GM12878 (cell line): Measurements from ENCODE around the gene CEP57. TPM values are rescaled to one million over a fixed set of nuclear protein-coding genes. Genes with fewer than 3 reads are reported as not detected.
"Not testable (repeated sequence)": the region's sequence is repeated elsewhere in the genome, so short reads cannot be mapped to it uniquely, and the experiment has no call there.

Experiments used
- ATAC-seq: fragments of 200-7000 bp; cut with Tn5 transposase; 3 replicates; pipeline ENCODE4 v1.9.1; 2020; ENCODE audit warnings: mild to moderate bottlenecking, moderate library complexity
- BruUV-seq: library from RNA; stranded (reverse); fragments of 400-500 nt; replicated peaks from 2 replicates; lab custom pipeline; 2021; lab: Mats Ljungman, UMichigan
- CTCF ChIA-PET: fragments of 300-600 bp; sonication (Branson Sonifier 250); formaldehyde crosslinking; extraction: SDS; loops from one replicate; lab custom pipeline; 2021; ENCODE audit warnings: inconsistent platforms; lab: Yijun Ruan, JAX
- POLR2A ChIA-PET: fragments of 350-600 bp; formaldehyde crosslinking; extraction: SDS; loops from one replicate; lab custom pipeline; 2021; ENCODE audit warnings: inconsistent platforms; lab: Charles Lee
- RAD21 ChIA-PET: fragments of 300-600 bp; sonication (Branson Sonifier 250); formaldehyde crosslinking; loops from one replicate; lab custom pipeline; 2023; ENCODE audit warnings: antibody characterized with exemption; ENCODE audit not compliant: unreplicated experiment; lab: Charles Lee
- SMC1A ChIA-PET: fragments of 300-600 bp; sonication (Branson Sonifier 250); formaldehyde crosslinking; loops from one replicate; lab custom pipeline; 2023; ENCODE audit not compliant: unreplicated experiment, uncharacterized antibody; lab: Charles Lee
- DNase-seq: peaks from one replicate; pipeline ENCODE4 v3.0.0-alpha.2; 2011; ENCODE audit warnings: low read depth, low spot score
- FAIRE-seq: peaks from 3 replicates; lab custom pipeline; 2011; peaks lifted over from hg19 to GRCh38; lab: Jason Lieb, UNC
- H2AFZ ChIP-seq: 2 replicates; pipeline ENCODE4 v1.6.0; 2011; ENCODE audit warnings: low read depth, low read length, control low read depth; ENCODE audit not compliant: control insufficient read depth
- H3K27ac ChIP-seq: 2 replicates; pipeline ENCODE4 v1.5.1; 2011; ENCODE audit warnings: control low read depth; ENCODE audit not compliant: control insufficient read depth, insufficient read depth
- H3K27me3 ChIP-seq, 2 experiments: replicated peaks in 1 of 2; 2 replicates each; pipeline versions ENCODE4 v1.6.0 to v1.6.1; 2011; ENCODE audit warnings: low read length in 1 of 2; ENCODE audit not compliant: control insufficient read depth in 2 of 2, insufficient read depth in 2 of 2
- H3K36me3 ChIP-seq, 2 experiments: 2 replicates each; pipeline ENCODE4 v1.5.1; 2011; ENCODE audit warnings: low read length in 1 of 2; ENCODE audit not compliant: control insufficient read depth in 2 of 2, insufficient read depth in 2 of 2
- H3K4me1 ChIP-seq: 2 replicates; pipeline ENCODE4 v1.6.1; 2011; ENCODE audit warnings: mild to moderate bottlenecking, low read length, moderate library complexity, mixed read lengths; ENCODE audit not compliant: control insufficient read depth, insufficient read depth
- H3K4me2 ChIP-seq: 2 replicates; pipeline ENCODE4 v1.6.0; 2011; ENCODE audit warnings: control low read depth; ENCODE audit not compliant: control insufficient read depth, insufficient read depth
- H3K4me3 ChIP-seq: fragments of 200-600 bp; sonication (generic); 2 replicates; pipeline ENCODE4 v1.5.1; 2016
- H3K79me2 ChIP-seq: 2 replicates; pipeline ENCODE4 v1.6.0; 2011; ENCODE audit warnings: low read length; ENCODE audit not compliant: control insufficient read depth, insufficient read depth
- H3K9ac ChIP-seq: 2 replicates; pipeline ENCODE4 v1.8.0; 2011; ENCODE audit warnings: low read length, control low read depth, mixed read lengths; ENCODE audit not compliant: control insufficient read depth, insufficient read depth
- H3K9me3 ChIP-seq: replicated peaks from 3 replicates; pipeline ENCODE4 v1.5.1; 2011; ENCODE audit warnings: mild to moderate bottlenecking, low read length; ENCODE audit not compliant: control insufficient read depth, insufficient read depth
- H4K20me1 ChIP-seq: 2 replicates; pipeline ENCODE4 v1.6.0; 2011; ENCODE audit not compliant: control insufficient read depth, insufficient read depth
- CEBPB ChIP-seq, 2 experiments: fragments of 150-350 bp in 1 of 2; IDR thresholded peaks; 2 replicates each; pipeline ENCODE4 v1.6.1; 2012 to 2014; ENCODE audit warnings: low read depth in 2 of 2, low read length in 2 of 2, borderline replicate concordance in 1 of 2, inconsistent platforms in 1 of 2
- CTCF ChIP-seq, 3 experiments: IDR thresholded peaks in 2 of 3; conservative IDR thresholded peaks in 1 of 3; 2 replicates each; pipeline ENCODE4 v1.5.1; 2011; ENCODE audit warnings: low read depth in 3 of 3, low read length in 3 of 3, mild to moderate bottlenecking in 3 of 3, control low read depth in 2 of 3, moderate library complexity in 2 of 3, inconsistent platforms in 1 of 3, mixed read lengths in 1 of 3; ENCODE audit not compliant: control insufficient read depth in 2 of 3, insufficient read depth in 1 of 3; ENCODE audit errors: extremely low read depth in 1 of 3
- ESRRA ChIP-seq: IDR thresholded peaks from 2 replicates; pipeline ENCODE4 v1.6.1; 2012; ENCODE audit warnings: mild to moderate bottlenecking, low read length, improper control_type of control experiment
- GATAD2B ChIP-seq: fragments of 450-650 bp; conservative IDR thresholded peaks from 2 replicates; pipeline ENCODE4 v1.6.1; 2017; ENCODE audit warnings: low read depth, mild to moderate bottlenecking, moderate library complexity
- HDGF ChIP-seq: fragments of 450-650 bp; IDR thresholded peaks from 2 replicates; pipeline ENCODE4 v1.6.1; 2016; ENCODE audit warnings: antibody characterized with exemption
- MLLT1 ChIP-seq: fragments of 450-650 bp; IDR thresholded peaks from 2 replicates; pipeline ENCODE4 v1.6.1; 2016; ENCODE audit warnings: mild to moderate bottlenecking
- NFYB ChIP-seq: IDR thresholded peaks from 2 replicates; pipeline ENCODE4 v1.6.1; 2011; ENCODE audit warnings: low read depth, mild to moderate bottlenecking, low read length, improper control_type of control experiment, moderate library complexity; ENCODE audit not compliant: insufficient read depth
- SMC3 ChIP-seq: IDR thresholded peaks from 2 replicates; pipeline ENCODE4 v1.6.1; 2011; ENCODE audit warnings: low read length, improper control_type of control experiment, borderline replicate concordance
- SRF ChIP-seq, 2 experiments: IDR thresholded peaks; 2 replicates each; pipeline ENCODE4 v1.6.1; 2011; ENCODE audit warnings: low read depth in 2 of 2, low read length in 2 of 2, mild to moderate bottlenecking in 1 of 2, moderate library complexity in 1 of 2
- TCF3 ChIP-seq: IDR thresholded peaks from 2 replicates; pipeline ENCODE4 v1.6.1; 2012; ENCODE audit warnings: low read depth, mild to moderate bottlenecking, low read length, borderline replicate concordance; ENCODE audit not compliant: insufficient read depth
- WGBS: methylation state at CpG from one replicate; pipeline ENCODE4 v1.1.6; 2016; ENCODE audit warnings: low lambda C conversion rate; ENCODE audit not compliant: insufficient replicate concordance, insufficient coverage; ENCODE audit errors: missing lambda C conversion rate; 5-methylcytosine and 5-hydroxymethylcytosine counted together
- in situ Hi-C: fragments of 300-500 bp; cut with MboI; formaldehyde crosslinking; loops from 9 replicates; pipeline ENCODE4 v1.14.3; 2018; ENCODE audit warnings: mixed read lengths
- intact Hi-C: fragments of 100-400 bp; cut with micrococcal nuclease; formaldehyde crosslinking; loops from one replicate; pipeline ENCODE4 v1.14.2; 2022; ENCODE audit not compliant: unreplicated experiment
- polyA plus RNA-seq, 11 experiments: library from polyadenylated mRNA; depleted of rRNA in 4 of 11; unstranded in 6 of 11; stranded (reverse) in 5 of 11; fragments of >200 nt; fragmentation: Nextera tagmentation in 4 of 11; fragmentation: Illumina TruSeq in 1 of 11; extraction: Ambion mirVana in 4 of 11; extraction: Trizol in 1 of 11; gene quantifications; 1 replicate in 1 of 11; 2 replicates in 10 of 11; pipeline versions ENCODE4 v1.2.1 to v1.2.3, GENCODE V29; 2011 to 2016; ENCODE audit warnings: inconsistent platforms in 2 of 11, missing spikeins in 2 of 11, low read depth in 1 of 11
- total RNA-seq, 4 experiments: library from RNA; depleted of rRNA in 3 of 4; stranded (reverse); fragments of >200 nt in 3 of 4; fragmentation: Illumina TruSeq in 1 of 4; extraction: Trizol in 1 of 4; gene quantifications; 2 replicates each; pipeline versions ENCODE4 v1.2.1 to v1.2.3, GENCODE V29; 2013 to 2021

CEP57 gene
- total and polyA plus RNA-seq, 10 of the 15 experiments (the other 5 are each of a cell fraction or from before 2014, with no cell fraction given): 19.4 to 85.4 (median 56.8) TPM

- RAD21 ChIA-PET: no interaction called here
- in situ Hi-C loops: no loop called here
Observed at GRCh38 chr11:95867105-95867504, 76.8 kb downstream of the CEP57 start.

GRCh38 chr11:95870877-95871276 lies 80.6 kb downstream of the CEP57 start:
- H3K4me1 ChIP-seq, H3K9ac ChIP-seq, H4K20me1 ChIP-seq, H3K9me3 ChIP-seq, H3K36me3 ChIP-seq, CTCF ChIA-PET, intact Hi-C loops, ATAC-seq, POLR2A ChIA-PET, FAIRE-seq, BruUV-seq, H3K79me2 ChIP-seq, H3K27me3 ChIP-seq, SMC1A ChIA-PET, H3K4me3 ChIP-seq, H2AFZ ChIP-seq, RAD21 ChIA-PET, H3K27ac ChIP-seq, in situ Hi-C loops, DNase-seq, H3K4me2 ChIP-seq: not testable (repeated sequence)
- 97% methylated on average over 3 of the region's 3 CpGs for WGBS

More at GRCh38 chr11:95867105-95867504, 76.8 kb downstream of the CEP57 start:
- 82% methylated on average over 6 of the region's 6 CpGs for WGBS
- no peak for TF ChIP-seq HDGF
- TF ChIP-seq TCF3: no peak
- no peak for TF ChIP-seq SMC3
- TF ChIP-seq GATAD2B: no peak
- no peak for TF ChIP-seq CEBPB (IDR thresholded peaks at IDR 0.05; ENCODE audit: borderline replicate concordance in 1 of 2, low read depth in 2 of 2, low read length in 2 of 2)
- TF ChIP-seq MLLT1: no peak
- TF ChIP-seq NFYB: no peak
- no peak for TF ChIP-seq ESRRA
- no peak for TF ChIP-seq CTCF (IDR thresholded peaks at IDR 0.05 in 2 of 3, conservative IDR thresholded peaks at IDR 0.05 in 1 of 3; ENCODE audit: control insufficient read depth in 2 of 3, extremely low read depth in 1 of 3, insufficient read depth in 1 of 3, low read depth in 3 of 3, low read length in 3 of 3)
- no peak for TF ChIP-seq SRF (IDR thresholded peaks at IDR 0.05; ENCODE audit: low read depth in 2 of 2, low read length in 2 of 2)
- Histone ChIP-seq H4K20me1 (no peaks in the 10 kb centered on the region), H3K9ac (no peak overlapping the region), H3K4me2 (no peak overlapping the region), H3K79me2 (no peaks in the 10 kb centered on the region), H3K4me1 (no peaks in the 10 kb centered on the region), H3K27ac (no peak overlapping the region), H3K27me3 (no peaks in the 10 kb centered on the region), H3K36me3 (no peaks in the 10 kb centered on the region), H3K4me3 (no peak overlapping the region), H2AFZ (no peak overlapping the region), H3K9me3 (no peaks in the 10 kb centered on the region)
- SMC1A ChIA-PET: no interaction called here
- no peak for DNase-seq
- CTCF ChIA-PET: no interaction called here
- no peak for ATAC-seq
- no peak for FAIRE-seq
- BruUV-seq: no TSS peak
- intact Hi-C loops: no loop called here
- POLR2A ChIA-PET: no interaction called here
